ENCODE data around the gene HDC. TPM values are rescaled to one million over a fixed set of nuclear protein-coding genes. Genes with fewer than 3 reads are reported as not detected.

HDC gene
- total and polyA plus RNA-seq, 2 donors (not counting 3 experiments of a cell fraction or from before 2014, with no cell fraction given) = not detected

- intact Hi-C loops (cut with micrococcal nuclease) (no loop called here), dilution Hi-C loops (cut with MboI; ENCODE audit: extremely low pct_ligation_motif_present, low sequenced_read_pairs) (no loop called here)
- no peak overlapping the region for H2AFZ ChIP-seq (ENCODE audit: low read depth, low read length)
- H3K27ac ChIP-seq (ENCODE audit: insufficient read depth, low read depth, low read length) = no peak overlapping the region
- H3K4me1 ChIP-seq (ENCODE audit: control insufficient read depth, extremely low read depth, insufficient read depth, low read length) = no peaks in the 10 kb centered on the region
- H3K79me2 ChIP-seq (ENCODE audit: control insufficient read depth, insufficient read depth, low read length) = no peaks in the 10 kb centered on the region
- CTCF ChIA-PET = interaction anchor here (1.1 kb wide), 1 partner anchor 18 kb away, joined by 5 read pairs; no protein-coding TSS in a partner anchor
- no peak overlapping the region for H3K4me3 ChIP-seq (replicated peaks in 1 of 3; ENCODE audit: insufficient read depth in 1 of 3, low read depth in 1 of 3, low read length in 3 of 3)
- DNase-seq (ENCODE audit: low read depth, low spot score) (no peak), FAIRE-seq (no peak)
- H3K9me3 ChIP-seq (replicated peaks; ENCODE audit: control insufficient read depth, insufficient read depth, low read length) = no peaks in the 10 kb centered on the region
- no TSS peak for BruUV-seq (replicated peaks)
- POLR2A ChIA-PET = no interaction called here
- H3K36me3 ChIP-seq (ENCODE audit: control insufficient read depth in 2 of 2, extremely low read depth in 1 of 2, insufficient read depth in 2 of 2, low read length in 2 of 2) = peaks cover 8 to 19% of the 10 kb centered on the region in 2 experiments
- no peaks in the 10 kb centered on the region for H3K9me1 ChIP-seq (replicated peaks; ENCODE audit: control insufficient read depth, extremely low read depth, insufficient read depth, low read length)
- H3K4me2 ChIP-seq (ENCODE audit: insufficient read depth, low read length) = no peak overlapping the region
- TF ChIP-seq JUN (IDR thresholded peaks at IDR 0.05; ENCODE audit: borderline replicate concordance, insufficient read depth, insufficient read length, low read depth) (no peak), FOS (IDR thresholded peaks at IDR 0.05; ENCODE audit: borderline replicate concordance, insufficient read depth, low read length) (no peak), EZH2 (IDR thresholded peaks at IDR 0.05; ENCODE audit: borderline replicate concordance, low read depth, low read length, severe bottlenecking) (no peak), GATA2 (IDR thresholded peaks at IDR 0.05; ENCODE audit: insufficient read depth, insufficient read length, low read depth, low read length) (no peak), POLR2AphosphoS5 (IDR thresholded peaks at IDR 0.05; ENCODE audit: insufficient read depth, low read depth, low read length) (no peak), MYC (IDR thresholded peaks at IDR 0.05; ENCODE audit: low read depth, low read length) (no peak)
- no peak overlapping the region for H3K9ac ChIP-seq (replicated peaks; ENCODE audit: extremely low read depth, insufficient read depth, low read length)
- H3K27me3 ChIP-seq (ENCODE audit: control insufficient read depth in 2 of 2, insufficient read depth in 2 of 2, low read length in 2 of 2) = no peaks in the 10 kb centered on the region
- H4K20me1 ChIP-seq (replicated peaks; ENCODE audit: control insufficient read depth, extremely low read depth, insufficient read depth, low read length) = no peaks in the 10 kb centered on the region
Measured at GRCh38 chr15:50298340-50298739, 32.8 kb upstream of the HDC start.

DNA sequence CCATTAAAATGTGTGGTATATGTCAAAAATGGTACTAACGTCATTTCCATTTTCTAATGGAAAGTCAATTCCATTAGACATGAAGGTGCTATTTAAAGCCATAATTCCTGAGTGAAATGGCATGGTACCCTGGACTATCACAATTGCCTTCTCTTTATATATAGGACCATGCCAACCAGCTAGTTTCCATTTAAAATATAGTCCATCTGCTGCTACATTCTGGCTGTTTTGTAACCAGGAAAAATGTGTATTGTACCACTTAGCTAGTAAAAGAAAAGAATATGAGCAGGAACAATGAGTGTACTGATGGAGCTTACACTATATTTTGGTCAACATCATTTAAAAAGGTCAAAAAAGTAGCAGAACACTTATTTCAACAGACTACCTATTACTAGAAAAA is 30.4 kb upstream of the HDC start:
- dilution Hi-C loops (cut with MboI; ENCODE audit: extremely low pct_ligation_motif_present, low sequenced_read_pairs) (no loop called here), intact Hi-C loops (cut with micrococcal nuclease) (no loop called here)
- no peaks in the 10 kb centered on the region for H3K4me1 ChIP-seq (ENCODE audit: control insufficient read depth, extremely low read depth, insufficient read depth, low read length)
- FAIRE-seq = no peak
- H2AFZ ChIP-seq (ENCODE audit: low read depth, low read length) = no peak overlapping the region
- no peak overlapping the region for H3K4me2 ChIP-seq (ENCODE audit: insufficient read depth, low read length)
- no peaks in the 10 kb centered on the region for H3K9me3 ChIP-seq (replicated peaks; ENCODE audit: control insufficient read depth, insufficient read depth, low read length)
- H3K79me2 ChIP-seq (ENCODE audit: control insufficient read depth, insufficient read depth, low read length) = no peaks in the 10 kb centered on the region
- TF ChIP-seq EZH2 (IDR thresholded peaks at IDR 0.05; ENCODE audit: borderline replicate concordance, low read depth, low read length, severe bottlenecking) = no peak
- TF ChIP-seq, protein P1, sequence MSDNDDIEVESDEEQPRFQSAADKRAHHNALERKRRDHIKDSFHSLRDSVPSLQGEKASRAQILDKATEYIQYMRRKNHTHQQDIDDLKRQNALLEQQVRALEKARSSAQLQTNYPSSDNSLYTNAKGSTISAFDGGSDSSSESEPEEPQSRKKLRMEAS (IDR thresholded peaks at IDR 0.05; ENCODE audit: insufficient read depth, insufficient read length) = no peak
- no peak for TF ChIP-seq MYC (IDR thresholded peaks at IDR 0.05; ENCODE audit: low read depth, low read length)
- TF ChIP-seq JUN (IDR thresholded peaks at IDR 0.05; ENCODE audit: borderline replicate concordance, insufficient read depth, insufficient read length, low read depth) = no peak
- TF ChIP-seq GATA2 (IDR thresholded peaks at IDR 0.05; ENCODE audit: insufficient read depth, insufficient read length, low read depth, low read length) = no peak
- TF ChIP-seq FOS (IDR thresholded peaks at IDR 0.05; ENCODE audit: borderline replicate concordance, insufficient read depth, low read length) = no peak
- TF ChIP-seq POLR2A (IDR thresholded peaks at IDR 0.05; ENCODE audit: low read depth, low read length) = no peak
- TF ChIP-seq, protein P2, sequence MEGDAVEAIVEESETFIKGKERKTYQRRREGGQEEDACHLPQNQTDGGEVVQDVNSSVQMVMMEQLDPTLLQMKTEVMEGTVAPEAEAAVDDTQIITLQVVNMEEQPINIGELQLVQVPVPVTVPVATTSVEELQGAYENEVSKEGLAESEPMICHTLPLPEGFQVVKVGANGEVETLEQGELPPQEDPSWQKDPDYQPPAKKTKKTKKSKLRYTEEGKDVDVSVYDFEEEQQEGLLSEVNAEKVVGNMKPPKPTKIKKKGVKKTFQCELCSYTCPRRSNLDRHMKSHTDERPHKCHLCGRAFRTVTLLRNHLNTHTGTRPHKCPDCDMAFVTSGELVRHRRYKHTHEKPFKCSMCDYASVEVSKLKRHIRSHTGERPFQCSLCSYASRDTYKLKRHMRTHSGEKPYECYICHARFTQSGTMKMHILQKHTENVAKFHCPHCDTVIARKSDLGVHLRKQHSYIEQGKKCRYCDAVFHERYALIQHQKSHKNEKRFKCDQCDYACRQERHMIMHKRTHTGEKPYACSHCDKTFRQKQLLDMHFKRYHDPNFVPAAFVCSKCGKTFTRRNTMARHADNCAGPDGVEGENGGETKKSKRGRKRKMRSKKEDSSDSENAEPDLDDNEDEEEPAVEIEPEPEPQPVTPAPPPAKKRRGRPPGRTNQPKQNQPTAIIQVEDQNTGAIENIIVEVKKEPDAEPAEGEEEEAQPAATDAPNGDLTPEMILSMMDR (IDR thresholded peaks at IDR 0.05; ENCODE audit: extremely low read depth in 1 of 2, insufficient read depth in 1 of 2, low read depth in 1 of 2, low read length in 2 of 2) = no peak
- H3K36me3 ChIP-seq (ENCODE audit: control insufficient read depth in 2 of 2, extremely low read depth in 1 of 2, insufficient read depth in 2 of 2, low read length in 2 of 2) = peaks cover 5 to 14% of the 10 kb centered on the region in 2 experiments
- DNase-seq (ENCODE audit: low read depth, low spot score) = no peak
- H3K27ac ChIP-seq (ENCODE audit: insufficient read depth, low read depth, low read length) = no peak overlapping the region
- no peak overlapping the region for H3K9ac ChIP-seq (replicated peaks; ENCODE audit: extremely low read depth, insufficient read depth, low read length)
- ChIA-PET CTCF (interaction anchor here (1.2 kb wide), 1 partner anchor 20 kb away, joined by 5 read pairs; no protein-coding TSS in a partner anchor), POLR2A (interaction anchor here (0.6 kb wide), 2 partner anchors 12 to 175 kb away, joined by 3 read pairs; no protein-coding TSS in a partner anchor)
- BruUV-seq (replicated peaks) = no TSS peak
- no peaks in the 10 kb centered on the region for H4K20me1 ChIP-seq (replicated peaks; ENCODE audit: control insufficient read depth, extremely low read depth, insufficient read depth, low read length)
- H3K9me1 ChIP-seq (replicated peaks; ENCODE audit: control insufficient read depth, extremely low read depth, insufficient read depth, low read length) = no peaks in the 10 kb centered on the region
- H3K27me3 ChIP-seq (ENCODE audit: control insufficient read depth in 2 of 2, insufficient read depth in 2 of 2, low read length in 2 of 2) = no peaks in the 10 kb centered on the region
- H3K4me3 ChIP-seq (replicated peaks in 1 of 3; ENCODE audit: insufficient read depth in 1 of 3, low read depth in 1 of 3, low read length in 3 of 3) = no peak overlapping the region
